Endothelial cell of umbilical vein (primary cell): ENCODE measurements around the gene ATP8B3.

Source experiments
- EZH2 ChIP-seq: IDR thresholded peaks from 2 replicates; pipeline ENCODE4 v1.6.1; 2012; ENCODE audit warnings: borderline replicate concordance, low read depth, mild to moderate bottlenecking, moderate library complexity, low read length, inconsistent platforms; ENCODE audit not compliant: severe bottlenecking
- FOS ChIP-seq: IDR thresholded peaks from 2 replicates; pipeline ENCODE4 v1.6.1; 2011; ENCODE audit warnings: mild to moderate bottlenecking, low read length, moderate library complexity, borderline replicate concordance; ENCODE audit not compliant: insufficient read depth
- GATA2 ChIP-seq: IDR thresholded peaks from 2 replicates; pipeline ENCODE4 v1.7.0; 2011; ENCODE audit warnings: low read depth, mild to moderate bottlenecking, moderate library complexity, mixed read lengths, low read length; ENCODE audit not compliant: insufficient read length, insufficient read depth
- JUN ChIP-seq: IDR thresholded peaks from 2 replicates; pipeline ENCODE4 v1.6.1; 2011; ENCODE audit warnings: borderline replicate concordance, low read depth; ENCODE audit not compliant: insufficient read length, insufficient read depth
- MYC ChIP-seq: IDR thresholded peaks from one replicate; pipeline ENCODE4 v1.6.1; 2011; ENCODE audit warnings: mild to moderate bottlenecking, low read depth, low read length
- POLR2A ChIP-seq: IDR thresholded peaks from 2 replicates; pipeline ENCODE4 v1.6.1; 2012; ENCODE audit warnings: low read depth, mild to moderate bottlenecking, control low read depth, low read length
- POLR2AphosphoS5 ChIP-seq: IDR thresholded peaks from 2 replicates; pipeline ENCODE4 v1.6.1; 2012; ENCODE audit warnings: low read depth, mild to moderate bottlenecking, control low read depth, low read length, moderate library complexity; ENCODE audit not compliant: insufficient read depth
- TF ChIP-seq, protein P1 (sequence below), 2 donors: IDR thresholded peaks; 1 replicate in 1 of 2; 2 replicates in 1 of 2; pipeline ENCODE4 v1.5.1; 2011; ENCODE audit warnings: low read length in 2 of 2, mild to moderate bottlenecking in 2 of 2, moderate library complexity in 2 of 2, control low read depth in 1 of 2, inconsistent platforms in 1 of 2, low read depth in 1 of 2; ENCODE audit not compliant: insufficient read depth in 1 of 2; ENCODE audit errors: extremely low read depth in 1 of 2
- TF ChIP-seq, protein P2 (sequence below): IDR thresholded peaks from 2 replicates; pipeline ENCODE4 v1.6.1; 2011; ENCODE audit not compliant: insufficient read depth, insufficient read length

DNA sequence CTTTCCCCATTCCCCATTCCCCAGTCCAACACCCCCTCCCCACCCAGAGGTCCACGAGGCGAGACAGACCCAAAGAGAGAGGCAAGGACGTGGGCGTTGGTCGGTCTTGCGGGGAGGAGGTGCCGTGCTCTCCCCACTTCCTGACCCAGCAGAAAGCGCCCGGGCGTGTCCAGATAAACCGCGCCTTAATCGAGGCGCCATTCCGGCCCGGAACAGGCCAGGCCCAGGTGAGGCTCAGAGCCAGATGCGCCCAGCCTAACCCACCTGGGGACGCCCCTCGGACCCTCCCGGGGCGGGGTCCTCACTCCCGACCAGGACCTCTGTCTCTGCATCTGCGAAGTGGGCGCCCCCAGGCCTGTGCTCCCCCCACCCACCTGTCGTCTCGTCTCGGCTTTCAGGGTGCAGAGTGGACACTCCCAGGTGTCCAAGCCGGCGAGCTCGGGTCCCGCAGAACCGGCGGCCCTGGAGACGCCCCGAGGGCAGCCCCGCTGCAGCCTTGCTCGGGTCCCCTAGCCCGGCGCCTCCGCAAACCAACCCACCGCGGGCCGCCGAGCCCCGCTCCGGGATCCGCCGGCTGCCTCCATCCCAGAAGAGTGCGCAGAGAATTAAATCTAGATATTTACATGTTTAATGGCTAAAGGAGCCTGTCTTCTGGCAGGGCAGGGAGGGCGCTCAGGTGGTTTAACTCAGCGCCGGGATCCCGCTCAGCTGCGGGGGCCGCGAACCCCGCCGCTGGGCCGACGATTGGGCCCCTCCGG lies 63.8 kb downstream of the ATP8B3 start:
- no peak for TF ChIP-seq EZH2
- TF ChIP-seq, protein P1, sequence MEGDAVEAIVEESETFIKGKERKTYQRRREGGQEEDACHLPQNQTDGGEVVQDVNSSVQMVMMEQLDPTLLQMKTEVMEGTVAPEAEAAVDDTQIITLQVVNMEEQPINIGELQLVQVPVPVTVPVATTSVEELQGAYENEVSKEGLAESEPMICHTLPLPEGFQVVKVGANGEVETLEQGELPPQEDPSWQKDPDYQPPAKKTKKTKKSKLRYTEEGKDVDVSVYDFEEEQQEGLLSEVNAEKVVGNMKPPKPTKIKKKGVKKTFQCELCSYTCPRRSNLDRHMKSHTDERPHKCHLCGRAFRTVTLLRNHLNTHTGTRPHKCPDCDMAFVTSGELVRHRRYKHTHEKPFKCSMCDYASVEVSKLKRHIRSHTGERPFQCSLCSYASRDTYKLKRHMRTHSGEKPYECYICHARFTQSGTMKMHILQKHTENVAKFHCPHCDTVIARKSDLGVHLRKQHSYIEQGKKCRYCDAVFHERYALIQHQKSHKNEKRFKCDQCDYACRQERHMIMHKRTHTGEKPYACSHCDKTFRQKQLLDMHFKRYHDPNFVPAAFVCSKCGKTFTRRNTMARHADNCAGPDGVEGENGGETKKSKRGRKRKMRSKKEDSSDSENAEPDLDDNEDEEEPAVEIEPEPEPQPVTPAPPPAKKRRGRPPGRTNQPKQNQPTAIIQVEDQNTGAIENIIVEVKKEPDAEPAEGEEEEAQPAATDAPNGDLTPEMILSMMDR (IDR thresholded peaks at IDR 0.05; ENCODE audit: extremely low read depth in 1 of 2, insufficient read depth in 1 of 2, low read depth in 1 of 2, low read length in 2 of 2), result no peak
- TF ChIP-seq POLR2AphosphoS5, result no peak
- TF ChIP-seq MYC, result no peak
- no peak for TF ChIP-seq POLR2A
- TF ChIP-seq, protein P2, sequence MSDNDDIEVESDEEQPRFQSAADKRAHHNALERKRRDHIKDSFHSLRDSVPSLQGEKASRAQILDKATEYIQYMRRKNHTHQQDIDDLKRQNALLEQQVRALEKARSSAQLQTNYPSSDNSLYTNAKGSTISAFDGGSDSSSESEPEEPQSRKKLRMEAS, result no peak
- TF ChIP-seq GATA2, result no peak
- TF ChIP-seq FOS, result no peak
- no peak for TF ChIP-seq JUN
